SK-N-SH (cell line): Measurements from ENCODE around the gene DLEC1.

Source experiments
- TF ChIP-seq, protein P1 (sequence below): fragments of 200-600 bp; sonication (generic); IDR thresholded peaks from 2 replicates; pipeline ENCODE4 v1.6.1; 2017; ENCODE audit warnings: antibody characterized with exemption, mild to moderate bottlenecking, moderate library complexity
- TF ChIP-seq, protein P2 (sequence below): IDR thresholded peaks from 2 replicates; pipeline ENCODE4 v1.4.0; 2012; ENCODE audit warnings: low read depth
- TF ChIP-seq, protein P3 (sequence below): fragments of 150-350 bp; IDR thresholded peaks from 2 replicates; pipeline ENCODE4 v1.6.1; 2017; ENCODE audit warnings: antibody characterized with exemption, low read length, low read depth, borderline replicate concordance

DNA sequence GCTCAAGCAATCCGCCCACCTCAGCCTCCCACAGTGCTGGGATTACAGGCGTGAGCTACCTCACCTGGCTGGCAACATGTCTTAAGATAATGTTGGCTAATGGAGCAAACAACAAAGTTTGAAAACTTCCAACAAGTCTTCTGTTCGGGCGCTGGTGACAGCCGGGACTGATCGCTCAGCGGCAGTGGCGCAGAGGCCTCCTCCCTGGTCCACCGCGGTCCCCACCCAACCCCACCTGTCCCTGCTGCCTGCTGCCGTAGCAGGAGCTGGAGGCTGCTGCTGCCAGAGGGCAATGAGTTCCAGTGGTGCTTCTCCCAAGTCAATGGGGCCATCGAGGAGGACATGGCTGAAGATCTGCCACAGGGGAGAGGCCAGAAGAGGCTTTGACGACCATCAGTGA lies 12.1 kb downstream of the DLEC1 start:
- TF ChIP-seq, protein P1, sequence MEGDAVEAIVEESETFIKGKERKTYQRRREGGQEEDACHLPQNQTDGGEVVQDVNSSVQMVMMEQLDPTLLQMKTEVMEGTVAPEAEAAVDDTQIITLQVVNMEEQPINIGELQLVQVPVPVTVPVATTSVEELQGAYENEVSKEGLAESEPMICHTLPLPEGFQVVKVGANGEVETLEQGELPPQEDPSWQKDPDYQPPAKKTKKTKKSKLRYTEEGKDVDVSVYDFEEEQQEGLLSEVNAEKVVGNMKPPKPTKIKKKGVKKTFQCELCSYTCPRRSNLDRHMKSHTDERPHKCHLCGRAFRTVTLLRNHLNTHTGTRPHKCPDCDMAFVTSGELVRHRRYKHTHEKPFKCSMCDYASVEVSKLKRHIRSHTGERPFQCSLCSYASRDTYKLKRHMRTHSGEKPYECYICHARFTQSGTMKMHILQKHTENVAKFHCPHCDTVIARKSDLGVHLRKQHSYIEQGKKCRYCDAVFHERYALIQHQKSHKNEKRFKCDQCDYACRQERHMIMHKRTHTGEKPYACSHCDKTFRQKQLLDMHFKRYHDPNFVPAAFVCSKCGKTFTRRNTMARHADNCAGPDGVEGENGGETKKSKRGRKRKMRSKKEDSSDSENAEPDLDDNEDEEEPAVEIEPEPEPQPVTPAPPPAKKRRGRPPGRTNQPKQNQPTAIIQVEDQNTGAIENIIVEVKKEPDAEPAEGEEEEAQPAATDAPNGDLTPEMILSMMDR: no peak
- TF ChIP-seq, protein P2, sequence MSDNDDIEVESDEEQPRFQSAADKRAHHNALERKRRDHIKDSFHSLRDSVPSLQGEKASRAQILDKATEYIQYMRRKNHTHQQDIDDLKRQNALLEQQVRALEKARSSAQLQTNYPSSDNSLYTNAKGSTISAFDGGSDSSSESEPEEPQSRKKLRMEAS: no peak
- TF ChIP-seq, protein P3, sequence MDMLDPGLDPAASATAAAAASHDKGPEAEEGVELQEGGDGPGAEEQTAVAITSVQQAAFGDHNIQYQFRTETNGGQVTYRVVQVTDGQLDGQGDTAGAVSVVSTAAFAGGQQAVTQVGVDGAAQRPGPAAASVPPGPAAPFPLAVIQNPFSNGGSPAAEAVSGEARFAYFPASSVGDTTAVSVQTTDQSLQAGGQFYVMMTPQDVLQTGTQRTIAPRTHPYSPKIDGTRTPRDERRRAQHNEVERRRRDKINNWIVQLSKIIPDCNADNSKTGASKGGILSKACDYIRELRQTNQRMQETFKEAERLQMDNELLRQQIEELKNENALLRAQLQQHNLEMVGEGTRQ: no peak
